BE2C (cell line): ENCODE measurements around the gene FOXO1.

Source experiments
- DNase-seq: peaks from one replicate; pipeline ENCODE4 v3.0.0-alpha.2; 2020
- H3K27me3 ChIP-seq: fragments of 250-450 bp; sonication (Bioruptor Pico); 2 replicates; pipeline ENCODE4 v1.5.1; 2020; ENCODE audit warnings: mild to moderate bottlenecking
- H3K36me3 ChIP-seq: fragments of 250-450 bp; sonication (Bioruptor Pico); 2 replicates; pipeline ENCODE4 v1.5.1; 2020; ENCODE audit warnings: mild to moderate bottlenecking
- H3K4me1 ChIP-seq: fragments of 250-450 bp; sonication (Bioruptor Pico); 2 replicates; pipeline ENCODE4 v1.5.1; 2020
- H3K4me3 ChIP-seq: 2 replicates; pipeline ENCODE4 v1.5.1; 2011; ENCODE audit warnings: low read depth, low read length
- H3K9me3 ChIP-seq: fragments of 250-450 bp; sonication (Bioruptor Pico); 2 replicates; pipeline ENCODE4 v1.5.1; 2020
- TF ChIP-seq, protein P1 (sequence below): IDR thresholded peaks from 2 replicates; pipeline ENCODE4 v1.5.1; 2012; ENCODE audit warnings: mild to moderate bottlenecking, low read depth, low read length

The FOXO1 gene

GRCh38 chr13:40635315-40635995 is 31.0 kb downstream of the FOXO1 start:
- Histone ChIP-seq H3K9me3 (no peaks in the 10 kb centered on the region), H3K27me3 (no peaks in the 10 kb centered on the region), H3K4me1 (no peaks in the 10 kb centered on the region), H3K4me3 (no peak overlapping the region), H3K36me3 (no peaks in the 10 kb centered on the region)
- DNase-seq: no peak
- TF ChIP-seq, protein P1, sequence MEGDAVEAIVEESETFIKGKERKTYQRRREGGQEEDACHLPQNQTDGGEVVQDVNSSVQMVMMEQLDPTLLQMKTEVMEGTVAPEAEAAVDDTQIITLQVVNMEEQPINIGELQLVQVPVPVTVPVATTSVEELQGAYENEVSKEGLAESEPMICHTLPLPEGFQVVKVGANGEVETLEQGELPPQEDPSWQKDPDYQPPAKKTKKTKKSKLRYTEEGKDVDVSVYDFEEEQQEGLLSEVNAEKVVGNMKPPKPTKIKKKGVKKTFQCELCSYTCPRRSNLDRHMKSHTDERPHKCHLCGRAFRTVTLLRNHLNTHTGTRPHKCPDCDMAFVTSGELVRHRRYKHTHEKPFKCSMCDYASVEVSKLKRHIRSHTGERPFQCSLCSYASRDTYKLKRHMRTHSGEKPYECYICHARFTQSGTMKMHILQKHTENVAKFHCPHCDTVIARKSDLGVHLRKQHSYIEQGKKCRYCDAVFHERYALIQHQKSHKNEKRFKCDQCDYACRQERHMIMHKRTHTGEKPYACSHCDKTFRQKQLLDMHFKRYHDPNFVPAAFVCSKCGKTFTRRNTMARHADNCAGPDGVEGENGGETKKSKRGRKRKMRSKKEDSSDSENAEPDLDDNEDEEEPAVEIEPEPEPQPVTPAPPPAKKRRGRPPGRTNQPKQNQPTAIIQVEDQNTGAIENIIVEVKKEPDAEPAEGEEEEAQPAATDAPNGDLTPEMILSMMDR: no peak

DNA sequence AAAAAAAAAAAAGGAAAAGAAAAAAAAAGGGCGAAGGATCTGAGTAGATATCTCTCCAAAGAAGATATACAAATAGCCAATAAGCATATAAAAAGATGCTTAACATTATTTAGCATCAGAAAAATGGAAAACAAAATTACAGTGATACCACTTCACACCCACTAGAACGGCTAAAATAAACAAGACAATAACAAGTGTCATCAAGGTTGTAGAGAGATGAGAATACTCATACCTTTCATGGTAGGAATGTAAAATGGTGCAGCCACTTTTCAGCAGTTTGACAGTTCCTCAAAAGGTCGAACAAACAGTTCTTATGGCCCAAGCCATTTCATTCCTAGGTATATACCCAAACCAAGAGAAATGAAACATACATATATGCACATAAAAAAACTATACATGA is 33.5 kb downstream of the FOXO1 start:
- TF ChIP-seq, protein P1: no peak
- no peak for DNase-seq
- Histone ChIP-seq H3K36me3 (no peaks in the 10 kb centered on the region), H3K9me3 (no peaks in the 10 kb centered on the region), H3K27me3 (no peaks in the 10 kb centered on the region), H3K4me3 (no peak overlapping the region), H3K4me1 (no peaks in the 10 kb centered on the region)

- Histone ChIP-seq H3K27me3 (no peaks in the 10 kb centered on the region), H3K4me3 (no peak overlapping the region), H3K4me1 (no peaks in the 10 kb centered on the region), H3K9me3 (no peaks in the 10 kb centered on the region), H3K36me3 (no peaks in the 10 kb centered on the region)
- no peak for DNase-seq
- TF ChIP-seq, protein P1: no peak
Observed at GRCh38 chr13:40631605-40632004, 34.8 kb downstream of the FOXO1 start.

GRCh38 chr13:40629678-40630384 is 36.6 kb downstream of the FOXO1 start:
- no peaks in the 10 kb centered on the region for H3K4me1 ChIP-seq
- TF ChIP-seq, protein P1: no peak
- no peaks in the 10 kb centered on the region for H3K36me3 ChIP-seq
- no peaks in the 10 kb centered on the region for H3K9me3 ChIP-seq
- DNase-seq: no peak
- H3K27me3 ChIP-seq: no peaks in the 10 kb centered on the region
- no peak overlapping the region for H3K4me3 ChIP-seq

GRCh38 chr13:40626977-40627376 is 39.5 kb downstream of the FOXO1 start:
- H3K9me3 ChIP-seq: no peaks in the 10 kb centered on the region

More at GRCh38 chr13:40626977-40627376, 39.5 kb downstream of the FOXO1 start:
- Histone ChIP-seq H3K4me1 (no peaks in the 10 kb centered on the region), H3K4me3 (no peak overlapping the region), H3K36me3 (no peaks in the 10 kb centered on the region), H3K27me3 (no peaks in the 10 kb centered on the region; the same call in 1 of the 2 replicates)
- TF ChIP-seq, protein P1: no peak
- DNase-seq: no peak
